Activated naive CD8-positive, alpha-beta T cell treated with anti-CD3 and anti-CD28 coated beads, Interleukin-2, amount 10 ng/mL, durations not matched to agents 7 days and 5 days (primary cell): ENCODE results near the gene ZBTB34. TPM values are rescaled to one million over a fixed set of nuclear protein-coding genes. Genes with fewer than 3 reads are reported as not detected.
A peak's percentile ranks its signal among the peaks of the same experiment; 100 is the strongest.

Experiments
- ATAC-seq: fragments of 150-1000 bp; cut with Tn5 transposase; one replicate; pipeline ENCODE4 v1.10.0; 2021; ENCODE audit warnings: low read depth, moderate library complexity
- POLR2A ChIA-PET: fragments of 350-600 bp; sonication (Branson Sonifier 250); formaldehyde crosslinking; loops from one replicate; lab custom pipeline; 2021; ENCODE audit warnings: antibody characterized with exemption; lab: Charles Lee
- DNase-seq: peaks from one replicate; pipeline ENCODE4 v3.0.0; 2021
- H3K27ac Mint-ChIP-seq: one replicate; pipeline ENCODE4 v1.8.0; 2022; ENCODE audit warnings: mild to moderate bottlenecking, mixed read lengths
- H3K27me3 Mint-ChIP-seq: one replicate; pipeline ENCODE4 v1.8.0; 2022; ENCODE audit warnings: mild to moderate bottlenecking, moderate library complexity, mixed read lengths
- H3K36me3 Mint-ChIP-seq: one replicate; pipeline ENCODE4 v1.8.0; 2021; ENCODE audit warnings: mild to moderate bottlenecking, mixed read lengths
- H3K4me1 Mint-ChIP-seq: one replicate; pipeline ENCODE4 v1.8.0; 2021; ENCODE audit warnings: mixed read lengths
- H3K4me3 Mint-ChIP-seq: one replicate; pipeline ENCODE4 v1.8.0; 2022; ENCODE audit warnings: mild to moderate bottlenecking, moderate library complexity, mixed read lengths
- H3K9me3 Mint-ChIP-seq: one replicate; pipeline ENCODE4 v1.8.0; 2021; ENCODE audit warnings: mixed read lengths
- total RNA-seq, 2 experiments: library from RNA; stranded (reverse); gene quantifications; one replicate each; pipeline ENCODE4 v1.2.3, GENCODE V29; 2021

The ZBTB34 gene
- total RNA-seq, 2 experiments from 2014 or later, result 9.8 to 10.5 TPM

DNA sequence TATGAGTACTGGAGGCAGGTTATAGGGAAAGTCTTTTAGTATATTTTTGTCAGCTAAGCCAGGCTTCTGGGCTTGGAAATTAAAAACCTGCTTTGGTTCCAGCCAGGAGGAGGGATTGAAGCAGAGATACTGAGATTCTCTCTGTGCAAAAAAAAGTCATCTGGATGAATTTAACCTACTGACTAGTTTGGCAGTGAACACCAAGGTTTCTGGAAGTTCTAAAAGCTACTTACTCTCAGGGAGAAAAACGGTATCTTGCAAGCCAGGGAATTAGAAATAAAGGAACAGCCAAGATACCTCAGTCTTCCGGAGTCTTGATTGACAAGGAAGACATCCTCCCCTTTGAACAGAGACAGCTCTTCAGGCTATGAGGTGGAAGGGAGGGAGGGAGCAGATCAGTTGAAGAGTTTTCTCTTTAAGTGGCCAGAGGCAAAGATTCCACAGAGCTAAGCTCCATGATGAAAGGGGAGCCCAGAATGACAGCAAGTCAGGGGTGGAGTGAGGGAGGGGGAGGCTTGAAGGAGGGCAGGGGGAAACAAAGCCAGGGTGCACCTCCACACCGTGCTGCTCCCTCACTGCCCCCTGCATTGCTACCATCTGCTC lies 8.3 kb upstream of the ZBTB34 start:
- H3K9me3 Mint-ChIP-seq, result no peaks in the 10 kb centered on the region
- DNase-seq, result no peak
- peaks cover 49% of the 10 kb centered on the region for H3K27me3 Mint-ChIP-seq
- POLR2A ChIA-PET, result no interaction called here
- no peaks in the 10 kb centered on the region for H3K36me3 Mint-ChIP-seq
- no peak for ATAC-seq
- H3K4me1 Mint-ChIP-seq, result peaks cover 2% of the 10 kb centered on the region
- H3K27ac Mint-ChIP-seq, result no peak overlapping the region
- H3K4me3 Mint-ChIP-seq, result no peak overlapping the region

DNA sequence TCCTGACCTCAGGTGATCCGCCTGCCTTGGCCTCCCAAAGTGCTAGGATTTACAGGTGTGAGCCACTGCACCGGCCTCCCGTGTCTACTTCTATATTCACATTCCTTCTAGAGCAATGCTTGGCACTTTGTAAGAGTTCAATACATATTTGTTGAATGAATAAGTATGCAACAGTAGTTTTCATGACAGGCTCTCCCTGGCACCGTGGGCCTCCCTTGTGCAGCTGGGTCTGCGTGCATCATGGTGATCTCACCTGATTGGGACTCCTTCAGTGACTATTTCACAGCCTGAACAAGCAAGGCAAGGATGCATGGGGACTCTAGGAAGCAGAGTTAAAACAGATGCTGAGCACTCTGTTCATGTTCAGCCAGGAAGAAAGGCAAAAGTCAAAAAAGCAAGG lies 6.8 kb upstream of the ZBTB34 start:
- Mint-ChIP-seq H3K27me3 (peaks cover 59% of the 10 kb centered on the region), H3K9me3 (no peaks in the 10 kb centered on the region), H3K4me1 (peaks cover 2% of the 10 kb centered on the region), H3K27ac (no peak overlapping the region), H3K36me3 (no peaks in the 10 kb centered on the region), H3K4me3 (no peak overlapping the region)
- ATAC-seq (no peak), DNase-seq (no peak)
- POLR2A ChIA-PET, result no interaction called here

DNA sequence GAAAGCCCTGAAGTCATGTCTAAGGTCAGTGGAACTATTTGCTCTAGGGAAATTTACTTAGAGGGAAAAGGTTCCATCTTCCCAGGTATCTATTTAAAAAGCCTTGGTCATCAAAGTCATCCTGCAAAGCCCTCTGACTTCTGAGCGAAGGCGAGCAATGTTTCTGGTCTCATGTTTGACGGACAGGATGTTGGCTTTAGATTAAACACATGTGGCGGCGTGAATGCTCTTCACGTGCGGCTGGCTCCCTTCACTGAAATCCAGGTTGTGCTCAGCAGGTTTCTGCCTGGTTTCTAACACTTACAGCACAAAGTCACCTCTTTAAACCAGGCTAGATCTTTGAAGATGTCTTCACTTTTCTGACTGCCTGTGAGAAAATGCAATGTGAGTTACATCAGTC lies 5.7 kb upstream of the ZBTB34 start:
- DNase-seq, result no peak
- H3K27ac Mint-ChIP-seq, result no peak overlapping the region
- no peaks in the 10 kb centered on the region for H3K36me3 Mint-ChIP-seq
- ATAC-seq, result no peak
- POLR2A ChIA-PET, result no interaction called here
- no peak overlapping the region for H3K4me3 Mint-ChIP-seq
- H3K27me3 Mint-ChIP-seq, result peaks cover 62% of the 10 kb centered on the region
- H3K9me3 Mint-ChIP-seq, result no peaks in the 10 kb centered on the region
- H3K4me1 Mint-ChIP-seq, result peaks cover 5% of the 10 kb centered on the region

DNA sequence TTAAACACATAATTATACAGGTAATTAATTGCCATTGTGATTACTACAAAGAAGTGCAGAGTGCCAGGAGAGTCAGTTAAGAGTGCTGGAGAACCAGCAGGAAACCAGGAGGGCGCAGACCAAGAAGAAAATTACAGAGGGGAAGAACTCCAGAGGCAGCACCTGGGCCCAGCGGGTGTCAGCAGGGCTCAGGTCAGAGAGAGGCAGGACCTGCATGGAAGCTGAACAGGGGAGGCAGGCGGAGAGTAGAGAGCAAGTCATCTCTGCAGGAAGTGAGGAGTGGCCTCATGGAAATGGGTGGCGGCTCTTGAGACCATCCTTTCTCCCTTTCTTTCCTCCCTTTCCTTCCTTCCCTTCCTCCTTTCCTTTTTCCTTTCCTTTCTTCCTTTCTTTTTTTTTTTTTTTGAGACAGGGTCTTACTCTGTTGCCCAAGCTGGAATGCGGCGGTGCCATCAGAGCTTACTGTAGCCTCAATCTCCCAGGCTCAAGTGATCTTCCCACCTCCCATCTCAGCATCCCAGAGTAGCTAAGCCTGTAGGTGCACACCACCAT lies 4.0 kb upstream of the ZBTB34 start:
- H3K9me3 Mint-ChIP-seq, result no peaks in the 10 kb centered on the region
- no peak overlapping the region for H3K27ac Mint-ChIP-seq
- peaks cover 8% of the 10 kb centered on the region for H3K4me1 Mint-ChIP-seq
- H3K36me3 Mint-ChIP-seq, result no peaks in the 10 kb centered on the region
- peaks cover 53% of the 10 kb centered on the region for H3K27me3 Mint-ChIP-seq
- POLR2A ChIA-PET, result no interaction called here
- DNase-seq (no peak), ATAC-seq (no peak)
- H3K4me3 Mint-ChIP-seq, result no peak overlapping the region

DNA sequence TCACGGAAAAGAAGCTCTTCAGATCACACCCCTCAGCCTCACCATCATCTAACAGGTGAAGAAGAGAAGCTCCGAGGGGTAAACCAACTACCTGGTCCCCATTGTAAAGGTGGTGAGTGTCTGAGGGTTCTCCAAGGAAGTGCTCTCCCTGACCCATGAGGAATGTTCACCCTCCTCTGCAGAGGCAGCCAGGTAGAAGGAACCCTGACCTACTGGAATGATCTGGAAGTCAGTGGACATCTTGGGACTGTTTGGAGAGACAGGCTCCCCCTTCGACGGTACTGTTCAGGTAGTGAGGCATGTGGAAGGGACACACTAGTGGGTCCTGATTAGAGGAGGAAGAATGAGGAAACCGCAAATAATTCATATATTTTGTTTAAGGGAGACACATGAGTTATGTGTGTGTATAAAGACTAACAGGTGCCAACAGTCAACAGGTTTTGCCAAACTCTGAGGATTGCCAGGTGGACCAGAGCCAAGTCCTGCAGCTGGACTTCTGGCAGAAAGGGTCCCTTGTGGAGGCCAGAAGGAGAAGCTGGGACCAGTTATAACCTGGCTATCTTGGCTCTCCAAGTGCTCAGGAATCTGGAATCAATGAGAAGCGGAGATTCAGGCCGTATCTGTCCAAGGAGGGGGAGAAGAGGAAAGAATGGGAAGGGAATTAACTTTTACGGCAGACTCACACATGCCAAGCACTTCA lies 3.0 kb upstream of the ZBTB34 start:
- no peaks in the 10 kb centered on the region for H3K36me3 Mint-ChIP-seq
- POLR2A ChIA-PET, result no interaction called here
- H3K4me1 Mint-ChIP-seq, result peaks cover 18% of the 10 kb centered on the region
- peaks cover 45% of the 10 kb centered on the region for H3K27me3 Mint-ChIP-seq
- H3K27ac Mint-ChIP-seq, result no peak overlapping the region
- ATAC-seq, result no peak
- no peak overlapping the region for H3K4me3 Mint-ChIP-seq
- DNase-seq, result no peak
- H3K9me3 Mint-ChIP-seq, result no peaks in the 10 kb centered on the region

DNA sequence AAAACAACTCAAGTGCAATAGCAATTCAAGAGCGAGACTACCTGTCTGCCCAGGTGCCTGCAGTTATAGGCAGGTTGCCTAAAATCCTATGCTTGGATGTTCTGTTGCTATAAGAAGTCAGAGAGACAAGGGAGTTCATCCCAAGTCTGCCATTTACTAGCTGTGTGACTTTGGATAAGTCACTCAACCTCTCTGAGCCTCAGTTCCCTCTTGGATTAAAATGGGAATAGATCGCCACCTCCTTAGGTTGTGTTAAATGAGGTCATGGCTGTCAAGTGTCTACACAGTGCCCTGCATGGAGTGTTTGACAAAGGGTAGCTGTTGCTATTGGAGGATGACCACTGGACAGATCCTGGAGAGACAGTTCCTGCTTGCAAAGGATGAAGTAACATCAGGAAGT lies 1.3 kb upstream of the ZBTB34 start:
- Mint-ChIP-seq H3K36me3 (no peaks in the 10 kb centered on the region), H3K4me3 (peak overlapping the region; percentile 82), H3K9me3 (no peaks in the 10 kb centered on the region), H3K27ac (peak overlapping the region; percentile 27), H3K4me1 (peaks cover 27% of the 10 kb centered on the region), H3K27me3 (peaks cover 29% of the 10 kb centered on the region)
- POLR2A ChIA-PET, result interaction anchor here (0.9 to 2.2 kb wide), 2 partner anchors 54 to 592 kb away, joined by 3 to 10 read pairs; partner anchors contain the start of genes LRSAM1, RPL12 and ZBTB43
- ATAC-seq, result no peak
- DNase-seq, result no peak

DNA sequence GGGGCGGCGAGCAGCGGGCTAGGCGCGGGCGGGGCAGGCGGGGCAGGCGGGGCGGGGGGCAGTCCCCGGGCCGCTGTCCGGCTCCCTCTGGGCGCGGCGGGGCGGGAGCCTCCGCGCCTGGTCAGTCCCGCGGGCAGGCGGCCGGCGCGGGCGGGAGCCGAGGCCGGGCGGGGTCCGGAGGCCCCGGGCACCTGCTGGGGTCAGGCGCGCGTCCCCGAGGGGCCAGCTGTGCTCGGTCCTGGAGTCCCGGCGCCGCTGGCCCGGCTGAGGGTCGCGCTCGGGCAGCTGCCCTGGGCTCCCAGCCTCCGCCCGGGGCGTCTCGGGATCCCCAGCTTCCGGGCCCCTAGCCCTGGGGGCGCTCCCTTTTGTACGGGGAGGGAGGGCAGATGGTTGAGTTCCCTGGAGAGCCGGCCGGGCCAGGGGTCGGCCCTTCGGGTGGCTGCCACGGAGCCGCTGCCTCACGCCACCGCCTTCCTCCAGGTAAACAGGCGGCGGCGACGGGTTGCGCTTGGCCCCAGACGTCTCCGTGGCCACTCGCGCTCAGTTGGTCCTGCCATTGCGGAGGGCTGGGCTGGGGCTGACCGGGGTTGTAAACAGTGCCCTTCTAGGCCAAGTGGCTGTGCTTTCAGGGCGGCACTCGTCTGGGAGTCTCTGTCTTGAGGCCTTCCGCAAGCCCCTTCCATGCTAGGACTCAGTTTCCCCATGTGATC lies 473 bp downstream of the ZBTB34 start:
- peaks cover 22% of the 10 kb centered on the region for H3K27me3 Mint-ChIP-seq
- POLR2A ChIA-PET, result interaction anchor here (0.6 to 2.0 kb wide), 3 partner anchors 12 to 141 kb away, joined by 3 to 4 read pairs (median 3); partner anchors contain the start of gene ZBTB43
- H3K4me1 Mint-ChIP-seq, result peaks cover 29% of the 10 kb centered on the region
- ATAC-seq (peak; percentile 31), DNase-seq (peak; percentile 58)
- peak overlapping the region; percentile 84 for H3K27ac Mint-ChIP-seq
- peaks cover 7% of the 10 kb centered on the region for H3K36me3 Mint-ChIP-seq
- peak overlapping the region; percentile 91 for H3K4me3 Mint-ChIP-seq
- no peaks in the 10 kb centered on the region for H3K9me3 Mint-ChIP-seq

DNA sequence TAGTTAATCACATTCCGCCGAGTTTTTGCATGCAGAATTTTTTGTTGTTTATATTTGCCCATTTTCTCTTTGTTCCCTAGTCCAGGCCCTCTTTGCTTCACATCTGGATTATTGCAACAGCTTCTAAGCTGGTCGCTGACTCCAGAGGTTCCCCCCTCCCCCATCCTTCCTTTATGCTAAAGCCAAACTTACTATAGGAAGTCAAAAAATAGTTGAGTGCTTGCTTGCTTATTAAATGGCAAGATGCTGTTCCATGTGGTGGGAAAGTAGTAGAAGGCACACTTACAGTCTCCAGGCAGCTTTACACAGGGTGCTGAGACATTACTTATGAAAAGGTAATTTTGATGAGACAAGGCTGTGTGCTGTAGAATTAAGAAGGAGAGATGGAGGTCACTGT lies 1.3 kb downstream of the ZBTB34 start:
- Mint-ChIP-seq H3K27ac (peak overlapping the region; percentile 84), H3K9me3 (no peaks in the 10 kb centered on the region), H3K27me3 (peaks cover 14% of the 10 kb centered on the region), H3K4me1 (peaks cover 27% of the 10 kb centered on the region), H3K4me3 (peak overlapping the region; percentile 91), H3K36me3 (peaks cover 12% of the 10 kb centered on the region)
- ATAC-seq (no peak), DNase-seq (no peak)
- POLR2A ChIA-PET, result interaction anchor here (0.6 to 2.0 kb wide), 2 partner anchors 142 to 565 kb away, joined by 3 to 4 read pairs; no protein-coding TSS in a partner anchor

DNA sequence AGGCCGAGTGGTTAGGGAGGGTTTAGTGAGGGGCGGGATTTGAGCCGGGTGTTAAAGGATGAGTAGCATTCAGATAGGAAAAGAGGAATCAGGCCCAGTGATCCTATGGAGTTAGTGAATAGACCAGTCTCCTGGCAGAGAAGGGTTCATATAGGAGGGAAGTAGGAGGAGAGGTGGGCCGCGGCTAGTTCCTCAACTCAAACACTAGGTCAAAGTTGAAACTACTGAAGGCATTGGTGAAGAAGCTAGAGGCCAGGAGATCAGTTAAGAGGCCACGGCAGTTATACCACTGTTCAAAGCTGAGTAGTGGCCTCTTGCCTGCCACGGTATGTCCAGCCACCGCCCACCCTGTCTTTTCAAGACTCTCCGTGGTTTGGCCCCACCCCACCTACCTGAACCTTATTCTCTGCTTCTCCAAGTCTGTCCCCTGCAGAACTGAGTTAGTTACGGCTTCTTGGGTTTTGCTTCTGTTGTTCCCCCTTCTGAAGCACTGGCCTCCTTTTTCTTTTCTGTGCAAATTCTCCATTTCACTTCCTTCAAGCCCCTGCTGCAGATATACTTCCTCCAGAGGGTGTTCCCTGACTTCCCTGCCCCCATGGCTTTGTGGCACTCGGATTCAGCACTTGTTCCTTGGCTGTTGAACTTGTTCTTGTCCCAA lies 1.8 kb downstream of the ZBTB34 start:
- Mint-ChIP-seq H3K4me3 (peak overlapping the region; percentile 91), H3K27ac (peak overlapping the region; percentile 84), H3K4me1 (peaks cover 27% of the 10 kb centered on the region), H3K9me3 (no peaks in the 10 kb centered on the region), H3K27me3 (peaks cover 14% of the 10 kb centered on the region), H3K36me3 (peaks cover 16% of the 10 kb centered on the region)
- ATAC-seq (no peak), DNase-seq (no peak)
- POLR2A ChIA-PET, result interaction anchor here (0.6 to 2.0 kb wide), 3 partner anchors 57 to 564 kb away, joined by 3 to 4 read pairs (median 3); partner anchors contain the start of gene ZBTB43

DNA sequence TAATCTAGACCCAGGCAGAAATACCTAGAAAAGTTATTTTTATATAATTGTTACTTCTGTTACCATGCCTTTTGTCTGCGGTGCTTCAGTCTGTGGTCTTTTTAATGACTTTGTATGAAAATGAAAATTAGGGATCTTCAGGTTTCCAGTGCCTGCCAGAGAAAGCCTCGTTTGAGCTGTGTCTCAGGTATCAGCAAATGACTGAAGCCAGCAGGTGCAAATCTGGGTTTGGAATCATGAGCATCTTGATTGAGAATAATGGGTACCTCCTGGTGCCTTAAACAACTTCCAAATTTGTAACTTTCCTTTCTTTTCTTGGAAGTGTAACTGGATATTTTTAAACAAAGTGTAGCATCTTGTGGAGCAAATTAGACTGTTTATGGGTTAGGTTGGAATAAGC lies 4.3 kb downstream of the ZBTB34 start:
- DNase-seq, result no peak
- Mint-ChIP-seq H3K9me3 (no peaks in the 10 kb centered on the region), H3K27ac (no peak overlapping the region), H3K27me3 (no peaks in the 10 kb centered on the region), H3K36me3 (peaks cover 32% of the 10 kb centered on the region), H3K4me3 (no peak overlapping the region), H3K4me1 (peaks cover 33% of the 10 kb centered on the region)
- POLR2A ChIA-PET, result no interaction called here
- no peak for ATAC-seq

DNA sequence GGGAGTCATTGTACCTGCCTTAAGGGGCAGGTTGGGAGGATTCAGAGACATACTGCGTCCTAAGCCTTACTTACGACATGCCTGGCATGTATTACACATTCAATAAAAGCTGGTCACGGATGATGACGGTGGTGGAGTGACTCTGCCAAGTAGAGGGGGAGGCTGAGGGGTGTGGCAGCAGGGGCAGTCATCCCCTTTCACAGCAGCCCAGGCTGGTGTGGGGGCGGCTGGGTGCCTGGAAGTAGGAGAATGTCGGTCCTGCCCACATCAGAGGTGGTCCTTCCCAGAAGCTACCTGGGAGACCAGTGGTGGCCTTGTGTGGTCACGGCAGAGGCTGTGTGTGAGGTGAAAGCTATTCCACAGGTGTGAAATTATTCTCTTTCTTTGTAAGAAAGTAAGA lies 8.9 kb downstream of the ZBTB34 start:
- ATAC-seq (no peak), DNase-seq (no peak)
- H3K27me3 Mint-ChIP-seq, result no peaks in the 10 kb centered on the region
- H3K4me3 Mint-ChIP-seq, result no peak overlapping the region
- H3K9me3 Mint-ChIP-seq, result no peaks in the 10 kb centered on the region
- POLR2A ChIA-PET, result interaction anchor here (0.6 kb wide), 1 partner anchor 38 kb away, joined by 3 read pairs; no protein-coding TSS in a partner anchor
- H3K27ac Mint-ChIP-seq, result no peak overlapping the region
- peaks cover 19% of the 10 kb centered on the region for H3K4me1 Mint-ChIP-seq
- peaks cover 37% of the 10 kb centered on the region for H3K36me3 Mint-ChIP-seq

DNA sequence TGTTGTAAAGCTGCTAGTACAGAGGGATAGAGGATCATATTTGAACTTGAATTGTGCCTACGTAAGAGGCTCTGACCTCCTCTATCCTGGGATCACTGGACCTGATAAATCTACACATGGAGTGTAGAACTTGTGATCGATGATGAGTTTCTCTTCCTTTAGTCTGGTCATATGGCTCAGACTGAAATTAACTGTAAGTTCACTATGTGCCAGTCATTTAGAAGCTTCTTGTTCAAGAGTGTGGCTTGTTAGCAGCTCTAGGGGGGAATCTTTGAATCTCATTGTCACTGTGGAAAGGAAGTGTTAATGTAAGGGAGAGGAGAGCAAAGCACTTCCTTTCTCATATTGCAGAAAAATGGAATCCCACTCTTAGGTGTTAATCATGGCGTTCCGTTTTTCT lies 12.1 kb downstream of the ZBTB34 start:
- H3K4me1 Mint-ChIP-seq, result peaks cover 27% of the 10 kb centered on the region
- POLR2A ChIA-PET, result no interaction called here
- H3K27ac Mint-ChIP-seq, result no peak overlapping the region
- no peaks in the 10 kb centered on the region for H3K27me3 Mint-ChIP-seq
- peaks cover 25% of the 10 kb centered on the region for H3K36me3 Mint-ChIP-seq
- ATAC-seq, result no peak
- no peaks in the 10 kb centered on the region for H3K9me3 Mint-ChIP-seq
- H3K4me3 Mint-ChIP-seq, result no peak overlapping the region
- no peak for DNase-seq
